GM12878 (cell line): ENCODE data around the gene OR1S1.
"Not testable (repeated sequence)": the region's sequence is repeated elsewhere in the genome, so short reads cannot be mapped to it uniquely, and the experiment has no call there.

Experiments
- BCL11A ChIP-seq: IDR thresholded peaks from 2 replicates; pipeline ENCODE4 v1.6.1; 2011; ENCODE audit warnings: low read depth, low read length
- DPF2 ChIP-seq: fragments of 450-650 bp; IDR thresholded peaks from 2 replicates; pipeline ENCODE4 v1.6.1; 2017; ENCODE audit warnings: mild to moderate bottlenecking
- HDAC2 ChIP-seq: fragments of 200-600 bp; sonication (generic); IDR thresholded peaks from 2 replicates; pipeline ENCODE4 v1.6.1; 2017
- KDM1A ChIP-seq: fragments of 200-600 bp; sonication (generic); IDR thresholded peaks from 2 replicates; pipeline ENCODE4 v1.6.1; 2016; ENCODE audit warnings: borderline replicate concordance
- MXI1 ChIP-seq: fragments of 150-350 bp; IDR thresholded peaks from 2 replicates; pipeline ENCODE4 v1.6.1; 2011; ENCODE audit warnings: low read depth, mild to moderate bottlenecking, inconsistent platforms, low read length, improper control_type of control experiment
- MYC ChIP-seq: IDR thresholded peaks from 2 replicates; pipeline ENCODE4 v1.6.1; 2011; ENCODE audit warnings: mild to moderate bottlenecking, low read length, moderate library complexity, inconsistent platforms; ENCODE audit not compliant: insufficient read depth, insufficient replicate concordance, insufficient read length, severe bottlenecking
- POLR2AphosphoS5 ChIP-seq: IDR thresholded peaks from 2 replicates; pipeline ENCODE4 v1.6.1; 2011; ENCODE audit warnings: mild to moderate bottlenecking, low read length, inconsistent platforms
- RAD21 ChIP-seq: IDR thresholded peaks from 2 replicates; pipeline ENCODE4 v1.6.1; 2011; ENCODE audit warnings: mild to moderate bottlenecking, low read depth, low read length, moderate library complexity; ENCODE audit not compliant: insufficient read depth
- ZNF274 ChIP-seq: IDR thresholded peaks from one replicate; pipeline ENCODE4 v1.8.0; 2011; ENCODE audit not compliant: insufficient read length, insufficient read depth
- TF ChIP-seq, protein P1 (sequence below): fragments of 450-650 bp; IDR thresholded peaks from 2 replicates; pipeline ENCODE4 v1.6.1; 2014; ENCODE audit warnings: mild to moderate bottlenecking
- TF ChIP-seq, protein P2 (sequence below), 3 experiments: IDR thresholded peaks in 2 of 3; conservative IDR thresholded peaks in 1 of 3; 2 replicates each; pipeline ENCODE4 v1.5.1; 2011; ENCODE audit warnings: low read depth in 3 of 3, low read length in 3 of 3, mild to moderate bottlenecking in 3 of 3, control low read depth in 2 of 3, moderate library complexity in 2 of 3, inconsistent platforms in 1 of 3, mixed read lengths in 1 of 3; ENCODE audit not compliant: control insufficient read depth in 2 of 3, insufficient read depth in 1 of 3; ENCODE audit errors: extremely low read depth in 1 of 3
- TF ChIP-seq, protein P3 (sequence below): fragments of 450-650 bp; IDR thresholded peaks from 2 replicates; pipeline ENCODE4 v1.6.1; 2017; ENCODE audit warnings: mild to moderate bottlenecking, moderate library complexity
- TF ChIP-seq, protein P4 (sequence below): IDR thresholded peaks from 2 replicates; pipeline ENCODE4 v1.6.1; 2011; ENCODE audit warnings: borderline replicate concordance, low read depth, mild to moderate bottlenecking, moderate library complexity, mixed read lengths, low read length; ENCODE audit not compliant: insufficient read depth; ENCODE audit errors: extremely low read length

GRCh38 chr11:58212420-58212819 lies at the start of gene OR1S1:
- TF ChIP-seq, protein P1, sequence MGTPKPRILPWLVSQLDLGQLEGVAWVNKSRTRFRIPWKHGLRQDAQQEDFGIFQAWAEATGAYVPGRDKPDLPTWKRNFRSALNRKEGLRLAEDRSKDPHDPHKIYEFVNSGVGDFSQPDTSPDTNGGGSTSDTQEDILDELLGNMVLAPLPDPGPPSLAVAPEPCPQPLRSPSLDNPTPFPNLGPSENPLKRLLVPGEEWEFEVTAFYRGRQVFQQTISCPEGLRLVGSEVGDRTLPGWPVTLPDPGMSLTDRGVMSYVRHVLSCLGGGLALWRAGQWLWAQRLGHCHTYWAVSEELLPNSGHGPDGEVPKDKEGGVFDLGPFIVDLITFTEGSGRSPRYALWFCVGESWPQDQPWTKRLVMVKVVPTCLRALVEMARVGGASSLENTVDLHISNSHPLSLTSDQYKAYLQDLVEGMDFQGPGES, result not testable (repeated sequence)
- TF ChIP-seq, protein P2, sequence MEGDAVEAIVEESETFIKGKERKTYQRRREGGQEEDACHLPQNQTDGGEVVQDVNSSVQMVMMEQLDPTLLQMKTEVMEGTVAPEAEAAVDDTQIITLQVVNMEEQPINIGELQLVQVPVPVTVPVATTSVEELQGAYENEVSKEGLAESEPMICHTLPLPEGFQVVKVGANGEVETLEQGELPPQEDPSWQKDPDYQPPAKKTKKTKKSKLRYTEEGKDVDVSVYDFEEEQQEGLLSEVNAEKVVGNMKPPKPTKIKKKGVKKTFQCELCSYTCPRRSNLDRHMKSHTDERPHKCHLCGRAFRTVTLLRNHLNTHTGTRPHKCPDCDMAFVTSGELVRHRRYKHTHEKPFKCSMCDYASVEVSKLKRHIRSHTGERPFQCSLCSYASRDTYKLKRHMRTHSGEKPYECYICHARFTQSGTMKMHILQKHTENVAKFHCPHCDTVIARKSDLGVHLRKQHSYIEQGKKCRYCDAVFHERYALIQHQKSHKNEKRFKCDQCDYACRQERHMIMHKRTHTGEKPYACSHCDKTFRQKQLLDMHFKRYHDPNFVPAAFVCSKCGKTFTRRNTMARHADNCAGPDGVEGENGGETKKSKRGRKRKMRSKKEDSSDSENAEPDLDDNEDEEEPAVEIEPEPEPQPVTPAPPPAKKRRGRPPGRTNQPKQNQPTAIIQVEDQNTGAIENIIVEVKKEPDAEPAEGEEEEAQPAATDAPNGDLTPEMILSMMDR (IDR thresholded peaks at IDR 0.05 in 2 of 3, conservative IDR thresholded peaks at IDR 0.05 in 1 of 3; ENCODE audit: control insufficient read depth in 2 of 3, extremely low read depth in 1 of 3, insufficient read depth in 1 of 3, low read depth in 3 of 3, low read length in 3 of 3), result not testable (repeated sequence)
- TF ChIP-seq DPF2, MYC, HDAC2, POLR2AphosphoS5, ZNF274, RAD21, BCL11A, MXI1, KDM1A: not testable (repeated sequence)
- TF ChIP-seq, protein P3, sequence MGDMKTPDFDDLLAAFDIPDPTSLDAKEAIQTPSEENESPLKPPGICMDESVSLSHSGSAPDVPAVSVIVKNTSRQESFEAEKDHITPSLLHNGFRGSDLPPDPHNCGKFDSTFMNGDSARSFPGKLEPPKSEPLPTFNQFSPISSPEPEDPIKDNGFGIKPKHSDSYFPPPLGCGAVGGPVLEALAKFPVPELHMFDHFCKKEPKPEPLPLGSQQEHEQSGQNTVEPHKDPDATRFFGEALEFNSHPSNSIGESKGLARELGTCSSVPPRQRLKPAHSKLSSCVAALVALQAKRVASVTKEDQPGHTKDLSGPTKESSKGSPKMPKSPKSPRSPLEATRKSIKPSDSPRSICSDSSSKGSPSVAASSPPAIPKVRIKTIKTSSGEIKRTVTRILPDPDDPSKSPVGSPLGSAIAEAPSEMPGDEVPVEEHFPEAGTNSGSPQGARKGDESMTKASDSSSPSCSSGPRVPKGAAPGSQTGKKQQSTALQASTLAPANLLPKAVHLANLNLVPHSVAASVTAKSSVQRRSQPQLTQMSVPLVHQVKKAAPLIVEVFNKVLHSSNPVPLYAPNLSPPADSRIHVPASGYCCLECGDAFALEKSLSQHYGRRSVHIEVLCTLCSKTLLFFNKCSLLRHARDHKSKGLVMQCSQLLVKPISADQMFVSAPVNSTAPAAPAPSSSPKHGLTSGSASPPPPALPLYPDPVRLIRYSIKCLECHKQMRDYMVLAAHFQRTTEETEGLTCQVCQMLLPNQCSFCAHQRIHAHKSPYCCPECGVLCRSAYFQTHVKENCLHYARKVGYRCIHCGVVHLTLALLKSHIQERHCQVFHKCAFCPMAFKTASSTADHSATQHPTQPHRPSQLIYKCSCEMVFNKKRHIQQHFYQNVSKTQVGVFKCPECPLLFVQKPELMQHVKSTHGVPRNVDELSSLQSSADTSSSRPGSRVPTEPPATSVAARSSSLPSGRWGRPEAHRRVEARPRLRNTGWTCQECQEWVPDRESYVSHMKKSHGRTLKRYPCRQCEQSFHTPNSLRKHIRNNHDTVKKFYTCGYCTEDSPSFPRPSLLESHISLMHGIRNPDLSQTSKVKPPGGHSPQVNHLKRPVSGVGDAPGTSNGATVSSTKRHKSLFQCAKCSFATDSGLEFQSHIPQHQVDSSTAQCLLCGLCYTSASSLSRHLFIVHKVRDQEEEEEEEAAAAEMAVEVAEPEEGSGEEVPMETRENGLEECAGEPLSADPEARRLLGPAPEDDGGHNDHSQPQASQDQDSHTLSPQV, result not testable (repeated sequence)
- TF ChIP-seq, protein P4, sequence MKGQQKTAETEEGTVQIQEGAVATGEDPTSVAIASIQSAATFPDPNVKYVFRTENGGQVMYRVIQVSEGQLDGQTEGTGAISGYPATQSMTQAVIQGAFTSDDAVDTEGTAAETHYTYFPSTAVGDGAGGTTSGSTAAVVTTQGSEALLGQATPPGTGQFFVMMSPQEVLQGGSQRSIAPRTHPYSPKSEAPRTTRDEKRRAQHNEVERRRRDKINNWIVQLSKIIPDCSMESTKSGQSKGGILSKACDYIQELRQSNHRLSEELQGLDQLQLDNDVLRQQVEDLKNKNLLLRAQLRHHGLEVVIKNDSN, result not testable (repeated sequence)
